BJ (cell line): ENCODE measurements around the gene IFIT3. TPM values are rescaled to one million over a fixed set of nuclear protein-coding genes. Genes with fewer than 3 reads are reported as not detected.

Experiments used
- CTCF ChIA-PET: fragments of 350-600 bp; formaldehyde crosslinking; extraction: SDS; loops from one replicate; lab custom pipeline; 2021; ENCODE audit warnings: antibody characterized with exemption, inconsistent platforms; lab: Yijun Ruan, JAX
- POLR2A ChIA-PET: fragments of 300-600 bp; sonication (Branson Sonifier 250); formaldehyde crosslinking; extraction: SDS; loops from one replicate; lab custom pipeline; 2021; ENCODE audit warnings: antibody characterized with exemption; lab: Charles Lee
- DNase-seq: peaks from one replicate; pipeline ENCODE4 v3.0.0-alpha.2; 2011; ENCODE audit warnings: low read depth
- H3K27me3 ChIP-seq: 2 replicates; pipeline ENCODE4 v1.6.0; 2011; ENCODE audit warnings: low read length; ENCODE audit not compliant: control insufficient read depth, insufficient read depth
- H3K36me3 ChIP-seq: 2 replicates; pipeline ENCODE4 v1.5.1; 2011; ENCODE audit warnings: low read length; ENCODE audit not compliant: control insufficient read depth, insufficient read depth
- H3K4me3 ChIP-seq: 2 replicates; pipeline ENCODE4 v1.5.1; 2011; ENCODE audit warnings: low read depth, mild to moderate bottlenecking, control low read depth, low read length
- polyA minus RNA-seq: library from RNA; depleted of rRNA, polyadenylated mRNA; stranded (reverse); fragments of >200 nt; gene quantifications from 2 replicates; pipeline ENCODE4 v1.2.3, GENCODE V29; 2011; rRNA and poly(A)+ RNA removed
- polyA plus RNA-seq: library from polyadenylated mRNA; depleted of rRNA; stranded (reverse); fragments of >200 nt; gene quantifications from 2 replicates; pipeline ENCODE4 v1.2.3, GENCODE V29; 2011; rRNA removed
- TF ChIP-seq, protein P1 (sequence below): IDR thresholded peaks from 2 replicates; pipeline ENCODE4 v1.5.1; 2011; ENCODE audit warnings: low read depth, mild to moderate bottlenecking, control low read depth, inconsistent platforms, low read length, moderate library complexity; ENCODE audit not compliant: insufficient read depth

Gene IFIT3, protein sequence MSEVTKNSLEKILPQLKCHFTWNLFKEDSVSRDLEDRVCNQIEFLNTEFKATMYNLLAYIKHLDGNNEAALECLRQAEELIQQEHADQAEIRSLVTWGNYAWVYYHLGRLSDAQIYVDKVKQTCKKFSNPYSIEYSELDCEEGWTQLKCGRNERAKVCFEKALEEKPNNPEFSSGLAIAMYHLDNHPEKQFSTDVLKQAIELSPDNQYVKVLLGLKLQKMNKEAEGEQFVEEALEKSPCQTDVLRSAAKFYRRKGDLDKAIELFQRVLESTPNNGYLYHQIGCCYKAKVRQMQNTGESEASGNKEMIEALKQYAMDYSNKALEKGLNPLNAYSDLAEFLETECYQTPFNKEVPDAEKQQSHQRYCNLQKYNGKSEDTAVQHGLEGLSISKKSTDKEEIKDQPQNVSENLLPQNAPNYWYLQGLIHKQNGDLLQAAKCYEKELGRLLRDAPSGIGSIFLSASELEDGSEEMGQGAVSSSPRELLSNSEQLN
- 18.7 and 25.8 TPM in 2 replicates for polyA plus RNA-seq
- polyA minus RNA-seq: 5.5 and 5.8 TPM in 2 replicates

DNA sequence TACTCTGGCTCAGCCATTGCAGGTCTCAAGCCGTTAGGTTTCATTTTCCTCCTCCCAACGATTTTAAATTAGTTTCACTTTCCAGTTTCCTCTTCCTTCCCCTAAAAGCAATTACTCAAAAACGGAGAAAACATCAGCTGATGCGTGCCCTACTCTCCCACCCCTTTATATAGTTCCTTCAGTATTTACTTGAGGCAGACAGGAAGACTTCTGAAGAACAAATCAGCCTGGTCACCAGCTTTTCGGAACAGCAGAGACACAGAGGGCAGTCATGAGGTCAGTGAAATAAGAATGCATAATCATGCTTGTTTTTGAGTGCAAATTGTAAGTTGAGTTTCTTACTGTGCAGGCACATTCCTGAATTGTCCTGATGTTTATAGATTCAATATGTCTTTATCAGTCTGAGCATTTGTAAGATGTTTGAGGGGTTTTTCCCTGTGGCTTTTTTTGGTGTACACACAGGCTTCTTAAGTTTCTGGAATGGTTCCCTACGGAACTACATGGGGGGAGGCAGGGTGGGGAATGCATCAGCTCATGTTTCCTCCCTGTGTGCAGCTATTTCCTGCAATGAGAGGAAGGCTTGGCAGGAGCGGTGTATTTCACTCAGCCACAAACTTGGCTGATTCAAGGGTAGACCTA lies at the start of gene IFIT3:
TSS of gene IFIT3 (plus strand) at position 195 of the 639 bp plus-strand sequence. CDS start at position 272, 77 bp downstream.
- ChIA-PET CTCF (interaction anchor here (1.0 to 1.5 kb wide), 3 partner anchors 9 to 69 kb away, joined by 3 to 9 read pairs (median 3); no protein-coding TSS in a partner anchor), POLR2A (interaction anchor here (0.6 to 0.7 kb wide), 4 partner anchors 18 to 338 kb away, joined by 3 read pairs; no protein-coding TSS in a partner anchor)
- Histone ChIP-seq H3K36me3 (no peaks in the 10 kb centered on the region), H3K27me3 (no peaks in the 10 kb centered on the region), H3K4me3 (peak within 1 kb of the TSS; percentile 49)
- TF ChIP-seq, protein P1, sequence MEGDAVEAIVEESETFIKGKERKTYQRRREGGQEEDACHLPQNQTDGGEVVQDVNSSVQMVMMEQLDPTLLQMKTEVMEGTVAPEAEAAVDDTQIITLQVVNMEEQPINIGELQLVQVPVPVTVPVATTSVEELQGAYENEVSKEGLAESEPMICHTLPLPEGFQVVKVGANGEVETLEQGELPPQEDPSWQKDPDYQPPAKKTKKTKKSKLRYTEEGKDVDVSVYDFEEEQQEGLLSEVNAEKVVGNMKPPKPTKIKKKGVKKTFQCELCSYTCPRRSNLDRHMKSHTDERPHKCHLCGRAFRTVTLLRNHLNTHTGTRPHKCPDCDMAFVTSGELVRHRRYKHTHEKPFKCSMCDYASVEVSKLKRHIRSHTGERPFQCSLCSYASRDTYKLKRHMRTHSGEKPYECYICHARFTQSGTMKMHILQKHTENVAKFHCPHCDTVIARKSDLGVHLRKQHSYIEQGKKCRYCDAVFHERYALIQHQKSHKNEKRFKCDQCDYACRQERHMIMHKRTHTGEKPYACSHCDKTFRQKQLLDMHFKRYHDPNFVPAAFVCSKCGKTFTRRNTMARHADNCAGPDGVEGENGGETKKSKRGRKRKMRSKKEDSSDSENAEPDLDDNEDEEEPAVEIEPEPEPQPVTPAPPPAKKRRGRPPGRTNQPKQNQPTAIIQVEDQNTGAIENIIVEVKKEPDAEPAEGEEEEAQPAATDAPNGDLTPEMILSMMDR: 0 out of 2 replicates have a peak, but pooled peaks have one; percentile 5
- peak; percentile 86 for DNase-seq

DNA sequence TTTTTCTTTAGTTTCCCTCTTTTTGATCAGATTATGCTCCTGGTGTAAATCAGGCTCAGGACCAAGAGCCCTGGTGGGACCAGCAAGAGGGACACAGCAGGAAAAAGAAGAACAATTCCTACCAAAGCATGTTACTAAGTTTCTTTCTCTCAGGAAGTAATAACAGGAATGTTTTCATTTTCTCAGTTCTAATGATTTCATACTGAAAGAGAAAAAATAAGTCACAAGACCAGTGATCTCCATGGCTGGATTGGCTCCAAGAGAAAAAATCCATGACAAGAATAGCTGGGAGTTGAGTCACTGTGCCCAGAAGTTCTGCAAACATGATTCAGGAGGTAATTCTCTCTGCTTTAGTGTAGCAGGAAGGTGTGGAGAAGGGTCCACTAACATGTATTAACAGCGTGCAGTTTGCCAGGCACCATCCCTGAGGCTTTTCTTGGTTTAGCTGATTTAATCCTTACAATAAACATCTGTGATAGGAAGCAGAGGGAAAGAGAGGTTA lies 49.7 kb upstream of the IFIT3 start:
- Histone ChIP-seq H3K36me3 (no peaks in the 10 kb centered on the region), H3K27me3 (no peaks in the 10 kb centered on the region), H3K4me3 (no peak overlapping the region)
- DNase-seq: peak; percentile 94
- POLR2A ChIA-PET: no interaction called here
- CTCF ChIA-PET: interaction anchor here (0.8 to 1.4 kb wide), 2 partner anchors 91 to 115 kb away, joined by 3 to 5 read pairs; partner anchors contain the start of gene IFIT1
- TF ChIP-seq, protein P1: no peak

- no peaks in the 10 kb centered on the region for H3K27me3 ChIP-seq
- TF ChIP-seq, protein P1: no peak
- H3K4me3 ChIP-seq: no peak overlapping the region
- CTCF ChIA-PET: interaction anchor here (0.9 to 1.8 kb wide), 2 partner anchors 15 to 90 kb away, joined by 3 to 4 read pairs; no protein-coding TSS in a partner anchor
- DNase-seq: no peak
- no peaks in the 10 kb centered on the region for H3K36me3 ChIP-seq
- POLR2A ChIA-PET: no interaction called here
Measured at GRCh38 chr10:89278900-89279392, 48.9 kb upstream of the IFIT3 start.

DNA sequence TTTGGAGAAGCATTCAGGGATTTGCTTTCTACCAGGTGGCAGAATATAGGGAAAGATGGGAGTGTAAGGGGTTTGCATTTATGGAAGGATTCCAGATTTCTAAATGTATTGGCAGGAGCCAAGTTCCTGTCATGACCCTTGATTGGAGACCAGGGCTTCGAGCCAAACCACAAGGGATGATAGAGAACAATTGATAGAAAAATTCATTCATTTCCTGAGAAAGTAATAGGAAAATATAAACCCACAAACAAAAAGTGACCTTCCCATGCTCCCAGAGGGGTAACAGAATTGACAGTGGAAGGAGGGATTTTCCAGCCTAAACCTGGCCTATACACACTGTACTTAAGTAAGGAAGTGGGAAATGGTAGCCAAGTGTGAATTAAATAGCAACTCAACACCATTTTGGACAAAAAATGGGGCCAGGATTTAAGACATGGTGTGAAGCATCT lies 48.4 kb upstream of the IFIT3 start:
- CTCF ChIA-PET: interaction anchor here (0.6 to 1.8 kb wide), 3 partner anchors 16 to 89 kb away, joined by 3 to 4 read pairs (median 3); no protein-coding TSS in a partner anchor
- H3K4me3 ChIP-seq: no peak overlapping the region
- no peaks in the 10 kb centered on the region for H3K36me3 ChIP-seq
- TF ChIP-seq, protein P1: no peak
- no peak for DNase-seq
- H3K27me3 ChIP-seq: no peaks in the 10 kb centered on the region
- POLR2A ChIA-PET: no interaction called here
